GM19351 (cell line): ENCODE data around the gene ABCC5.
"Not testable (repeated sequence)": the region's sequence is repeated elsewhere in the genome, so short reads cannot be mapped to it uniquely, and the experiment has no call there.

Experiments
- ATAC-seq: cut with Tn5 transposase; IDR thresholded peaks from one replicate; pipeline ENCODE4 v1.9.1; 2021; ENCODE audit warnings: mild to moderate bottlenecking, moderate library complexity; ENCODE audit not compliant: unreplicated experiment

Gene ABCC5

GRCh38 chr3:184017672-184018423, at the start of gene ABCC5:
Gene ABCC5, minus strand, starts transcription at chr3:184017884. Its CDS starts 3,492 bp downstream, at chr3:184014392.
- peak; percentile 91 for ATAC-seq

- ATAC-seq = no peak
Measured at GRCh38 chr3:184066211-184066610, 48.5 kb upstream of the ABCC5 start.

GRCh38 chr3:184062637-184063036, 45.0 kb upstream of the ABCC5 start:
- no peak for ATAC-seq

- no peak for ATAC-seq
Measured at GRCh38 chr3:184059424-184059823, 41.7 kb upstream of the ABCC5 start.

- ATAC-seq = no peak
Measured at GRCh38 chr3:184058029-184058428, 40.3 kb upstream of the ABCC5 start.

- ATAC-seq = no peak
Measured at GRCh38 chr3:184052767-184053166, 35.1 kb upstream of the ABCC5 start, which contains the start of gene HTR3C. Gene HTR3C, plus strand, starts transcription at chr3:184053047. Its CDS starts 34 bp downstream, at chr3:184053081.

- no peak for ATAC-seq
Measured at GRCh38 chr3:184050217-184050847, 32.6 kb upstream of the ABCC5 start.

- no peak for ATAC-seq
Measured at GRCh38 chr3:184045995-184046394, 28.3 kb upstream of the ABCC5 start.

- no peak for ATAC-seq
Measured at GRCh38 chr3:184042617-184043016, 24.9 kb upstream of the ABCC5 start.

- no peak for ATAC-seq
Measured at GRCh38 chr3:184040010-184040409, 22.3 kb upstream of the ABCC5 start.

- ATAC-seq = no peak
Measured at GRCh38 chr3:184039414-184039813, 21.7 kb upstream of the ABCC5 start.

GRCh38 chr3:184038307-184038706, 20.6 kb upstream of the ABCC5 start:
- ATAC-seq = not testable (repeated sequence)

GRCh38 chr3:184037816-184038215, 20.1 kb upstream of the ABCC5 start:
- no peak for ATAC-seq

- no peak for ATAC-seq
Measured at GRCh38 chr3:184031187-184031792, 13.6 kb upstream of the ABCC5 start, which contains the start of gene HTR3D. Gene HTR3D, plus strand, starts transcription at chr3:184031742. Its CDS starts 0 bp downstream, at chr3:184031742.

- ATAC-seq = no peak
Measured at GRCh38 chr3:184030536-184030935, 12.9 kb upstream of the ABCC5 start.

- no peak for ATAC-seq
Measured at GRCh38 chr3:184029443-184029842, 11.8 kb upstream of the ABCC5 start.

- not testable (repeated sequence) for ATAC-seq
Measured at GRCh38 chr3:184028275-184028890, 10.7 kb upstream of the ABCC5 start.

- ATAC-seq = not testable (repeated sequence)
Measured at GRCh38 chr3:184025256-184025655, 7.6 kb upstream of the ABCC5 start.

GRCh38 chr3:184022323-184022722, 4.6 kb upstream of the ABCC5 start:
- ATAC-seq = no peak

GRCh38 chr3:184018424-184018973, 815 bp upstream of the ABCC5 start:
- ATAC-seq = no peak
